A673 (cell line): ENCODE measurements around the gene IQCN.

Experiments
- EZH2 ChIP-seq: fragments of 200-600 bp; sonication (generic); IDR thresholded peaks from 2 replicates; pipeline ENCODE4 v1.6.1; 2017; ENCODE audit warnings: borderline replicate concordance, low read depth, mild to moderate bottlenecking, mixed read lengths, antibody characterized with exemption, low read length; ENCODE audit not compliant: poor library complexity, severe bottlenecking
- TF ChIP-seq, protein P1 (sequence below): fragments of 300-800, 200-600 bp; sonication (generic); conservative IDR thresholded peaks from 2 replicates; pipeline ENCODE4 v1.5.1; 2017; ENCODE audit warnings: low read depth, mild to moderate bottlenecking, antibody characterized with exemption, low read length, moderate library complexity, mixed read lengths

DNA sequence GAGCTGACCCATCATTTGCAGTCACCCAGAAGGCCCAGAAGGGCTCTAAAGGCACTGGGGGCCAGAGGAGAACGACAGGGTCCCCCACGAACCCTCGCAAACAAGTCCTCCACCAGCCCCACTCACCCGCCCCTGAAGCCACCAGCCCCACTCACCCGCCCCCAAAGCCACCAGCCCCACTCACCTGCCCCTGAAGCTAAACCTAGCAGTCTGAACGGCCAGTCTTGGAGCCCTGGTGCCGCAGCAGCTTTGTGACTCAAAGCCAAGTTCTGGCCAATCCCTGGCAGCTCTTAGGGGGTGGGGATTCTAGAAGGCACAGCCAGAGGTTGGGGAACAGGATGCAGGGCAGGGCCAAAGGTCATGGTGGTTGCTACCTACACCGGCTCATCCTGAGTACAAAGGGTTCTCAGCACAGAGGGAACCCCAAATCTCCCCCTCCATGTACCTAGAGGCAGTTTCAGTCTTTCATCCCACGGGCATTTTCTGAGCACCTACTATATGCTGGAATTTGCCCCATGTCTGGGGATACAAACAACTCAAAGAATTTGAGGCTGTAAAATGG is at the start of gene IQCN:
- TF ChIP-seq, protein P1, sequence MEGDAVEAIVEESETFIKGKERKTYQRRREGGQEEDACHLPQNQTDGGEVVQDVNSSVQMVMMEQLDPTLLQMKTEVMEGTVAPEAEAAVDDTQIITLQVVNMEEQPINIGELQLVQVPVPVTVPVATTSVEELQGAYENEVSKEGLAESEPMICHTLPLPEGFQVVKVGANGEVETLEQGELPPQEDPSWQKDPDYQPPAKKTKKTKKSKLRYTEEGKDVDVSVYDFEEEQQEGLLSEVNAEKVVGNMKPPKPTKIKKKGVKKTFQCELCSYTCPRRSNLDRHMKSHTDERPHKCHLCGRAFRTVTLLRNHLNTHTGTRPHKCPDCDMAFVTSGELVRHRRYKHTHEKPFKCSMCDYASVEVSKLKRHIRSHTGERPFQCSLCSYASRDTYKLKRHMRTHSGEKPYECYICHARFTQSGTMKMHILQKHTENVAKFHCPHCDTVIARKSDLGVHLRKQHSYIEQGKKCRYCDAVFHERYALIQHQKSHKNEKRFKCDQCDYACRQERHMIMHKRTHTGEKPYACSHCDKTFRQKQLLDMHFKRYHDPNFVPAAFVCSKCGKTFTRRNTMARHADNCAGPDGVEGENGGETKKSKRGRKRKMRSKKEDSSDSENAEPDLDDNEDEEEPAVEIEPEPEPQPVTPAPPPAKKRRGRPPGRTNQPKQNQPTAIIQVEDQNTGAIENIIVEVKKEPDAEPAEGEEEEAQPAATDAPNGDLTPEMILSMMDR = no peak
- no peak for TF ChIP-seq EZH2
